HepG2 (cell line): Measurements from ENCODE around the gene ARHGEF9.

ENCODE experiments used
- FOXJ3 ChIP-seq: sonication (generic); formaldehyde crosslinking; IDR thresholded peaks from 2 replicates; pipeline ENCODE4 v1.4.0; 2020; ENCODE audit warnings: missing genetic modification reagents, mild to moderate bottlenecking, borderline replicate concordance
- TCF7 ChIP-seq: sonication (generic); IDR thresholded peaks from 2 replicates; pipeline ENCODE4 v1.6.1; 2016; ENCODE audit warnings: antibody characterized with exemption, low read depth

DNA sequence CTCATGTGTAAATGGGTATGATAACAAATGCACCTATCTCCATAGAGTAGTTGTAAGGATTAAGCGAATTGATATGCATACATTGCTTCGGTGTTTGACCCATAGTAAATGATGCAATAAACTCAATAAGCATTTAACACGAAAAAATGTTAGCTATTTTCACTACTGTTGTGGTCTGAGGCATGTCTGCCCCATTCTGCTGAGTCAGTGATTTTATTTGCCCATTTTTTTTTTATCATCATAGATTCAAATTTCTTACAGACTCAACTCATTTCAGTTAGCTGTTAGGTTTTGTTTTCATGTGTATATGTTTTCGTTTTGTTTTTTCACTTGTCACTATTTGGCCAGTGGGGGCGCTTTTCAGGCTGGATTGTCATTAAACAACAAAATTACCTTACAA lies 27.8 kb upstream of the ARHGEF9 start:
- TF ChIP-seq FOXJ3 (CRISPR knock-in tag) (no peak), TCF7 (no peak)
